Keratinocyte (primary cell): ENCODE measurements around the gene ITGB6. TPM values are rescaled to one million over a fixed set of nuclear protein-coding genes. Genes with fewer than 3 reads are reported as not detected.

Source experiments
- DNase-seq: peaks from one replicate; pipeline ENCODE4 v3.0.0-alpha.2; 2011; ENCODE audit warnings: low read depth, missing footprints, low spot score
- FAIRE-seq: peaks from 2 replicates; lab custom pipeline; 2011; peaks lifted over from hg19 to GRCh38; lab: Jason Lieb, UNC
- H2AFZ ChIP-seq: 2 replicates; pipeline ENCODE4 v1.6.0; 2012; ENCODE audit warnings: low read length, control low read depth, inconsistent platforms; ENCODE audit not compliant: control insufficient read depth
- H3K27ac ChIP-seq: 2 replicates; pipeline ENCODE4 v1.5.1; 2011; ENCODE audit warnings: low read length; ENCODE audit not compliant: control insufficient read depth, insufficient read depth
- H3K27me3 ChIP-seq: 3 replicates; pipeline ENCODE4 v1.6.0; 2011; ENCODE audit warnings: low read length; ENCODE audit not compliant: control insufficient read depth, insufficient read depth; ENCODE audit errors: extremely low read depth
- H3K36me3 ChIP-seq, 2 experiments: 2 replicates in 1 of 2; 3 replicates in 1 of 2; pipeline ENCODE4 v1.5.1; 2011; ENCODE audit warnings: low read length in 2 of 2, mild to moderate bottlenecking in 1 of 2; ENCODE audit not compliant: control insufficient read depth in 2 of 2, insufficient read depth in 2 of 2; ENCODE audit errors: extremely low read depth in 1 of 2
- H3K4me1 ChIP-seq: 3 replicates; pipeline ENCODE4 v1.5.1; 2011; ENCODE audit warnings: low read length; ENCODE audit not compliant: control insufficient read depth, insufficient read depth; ENCODE audit errors: extremely low read depth
- H3K4me2 ChIP-seq: 3 replicates; pipeline ENCODE4 v1.6.0; 2011; ENCODE audit warnings: low read depth, low read length; ENCODE audit not compliant: control insufficient read depth, insufficient read depth; ENCODE audit errors: extremely low read depth
- H3K4me3 ChIP-seq, 3 experiments: fragments of 200-600 bp in 1 of 3; sonication (generic) in 1 of 3; 2 replicates in 2 of 3; 3 replicates in 1 of 3; pipeline ENCODE4 v1.5.1; 2011 to 2016; ENCODE audit warnings: low read length in 3 of 3, mild to moderate bottlenecking in 3 of 3, control low read depth in 2 of 3, inconsistent platforms in 1 of 3, low read depth in 1 of 3, mixed read lengths in 1 of 3, mixed run types in 1 of 3, moderate library complexity in 1 of 3; ENCODE audit not compliant: control insufficient read depth in 2 of 3, insufficient read depth in 2 of 3; ENCODE audit errors: extremely low read depth in 1 of 3
- H3K79me2 ChIP-seq: 2 replicates; pipeline ENCODE4 v1.6.0; 2012; ENCODE audit warnings: low read length; ENCODE audit not compliant: control insufficient read depth, insufficient read depth
- H3K9ac ChIP-seq: 3 replicates; pipeline ENCODE4 v1.6.0; 2011; ENCODE audit warnings: low read length; ENCODE audit not compliant: control insufficient read depth, insufficient read depth; ENCODE audit errors: extremely low read depth
- H3K9me1 ChIP-seq: 3 replicates; pipeline ENCODE4 v1.6.0; 2011; ENCODE audit warnings: low read length; ENCODE audit not compliant: control insufficient read depth, insufficient read depth; ENCODE audit errors: extremely low read depth
- H3K9me3 ChIP-seq: 2 replicates; pipeline ENCODE4 v1.5.1; 2012; ENCODE audit warnings: low read depth, low read length; ENCODE audit not compliant: control insufficient read depth
- H4K20me1 ChIP-seq: 3 replicates; pipeline ENCODE4 v1.6.0; 2011; ENCODE audit warnings: low read length; ENCODE audit not compliant: control insufficient read depth, insufficient read depth; ENCODE audit errors: extremely low read depth
- EZH2 ChIP-seq: IDR thresholded peaks from one replicate; pipeline ENCODE4 v1.6.1; 2012; ENCODE audit warnings: inconsistent platforms, mild to moderate bottlenecking, low read length, moderate library complexity
- dilution Hi-C: fragments of 300-500 bp; cut with MboI; formaldehyde crosslinking; loops from one replicate; pipeline ENCODE4 v1.7.0; 2020; ENCODE audit warnings: low sequenced_read_pairs; ENCODE audit not compliant: extremely low pct_ligation_motif_present
- polyA plus RNA-seq, 5 experiments: library from polyadenylated mRNA; depleted of rRNA in 3 of 5; stranded (reverse) in 3 of 5; stranded (forward) in 1 of 5; unstranded in 1 of 5; fragments of >200 nt; gene quantifications; 1 replicate in 1 of 5; 2 replicates in 3 of 5; 3 replicates in 1 of 5; pipeline versions ENCODE4 v1.2.1 to v1.2.3, GENCODE V29; 2011 to 2012; ENCODE audit warnings: missing spikeins in 2 of 5, low read depth in 1 of 5, low replicate concordance in 1 of 5
- TF ChIP-seq, protein P1 (sequence below), 3 experiments: IDR thresholded peaks in 1 of 3; conservative IDR thresholded peaks in 1 of 3; optimal IDR thresholded peaks in 1 of 3; 2 replicates in 2 of 3; 3 replicates in 1 of 3; pipeline versions ENCODE3 to v1.5.1; 2011; ENCODE audit warnings: low read length in 3 of 3, mild to moderate bottlenecking in 3 of 3, moderate library complexity in 2 of 3, control low read depth in 1 of 3, inconsistent platforms in 1 of 3; ENCODE audit not compliant: insufficient read depth in 2 of 3; ENCODE audit errors: extremely low read depth in 1 of 3

ITGB6 gene
- polyA plus RNA-seq, 1 donor (not counting 4 experiments of a cell fraction or from before 2014, with no cell fraction given): 183 TPM

- Histone ChIP-seq H3K9me1 (no peaks in the 10 kb centered on the region), H3K9ac (no peak overlapping the region), H3K4me2 (no peak overlapping the region), H3K4me1 (peaks cover 13% of the 10 kb centered on the region), H4K20me1 (no peaks in the 10 kb centered on the region), H2AFZ (no peak overlapping the region), H3K27ac (no peak overlapping the region), H3K27me3 (no peaks in the 10 kb centered on the region), H3K79me2 (peaks cover 10% of the 10 kb centered on the region), H3K9me3 (no peaks in the 10 kb centered on the region), H3K4me3 (no peak overlapping the region), H3K36me3 (peaks cover 10 to 14% of the 10 kb centered on the region in 2 experiments)
- dilution Hi-C loops: no loop called here
- TF ChIP-seq EZH2: no peak
- TF ChIP-seq, protein P1, sequence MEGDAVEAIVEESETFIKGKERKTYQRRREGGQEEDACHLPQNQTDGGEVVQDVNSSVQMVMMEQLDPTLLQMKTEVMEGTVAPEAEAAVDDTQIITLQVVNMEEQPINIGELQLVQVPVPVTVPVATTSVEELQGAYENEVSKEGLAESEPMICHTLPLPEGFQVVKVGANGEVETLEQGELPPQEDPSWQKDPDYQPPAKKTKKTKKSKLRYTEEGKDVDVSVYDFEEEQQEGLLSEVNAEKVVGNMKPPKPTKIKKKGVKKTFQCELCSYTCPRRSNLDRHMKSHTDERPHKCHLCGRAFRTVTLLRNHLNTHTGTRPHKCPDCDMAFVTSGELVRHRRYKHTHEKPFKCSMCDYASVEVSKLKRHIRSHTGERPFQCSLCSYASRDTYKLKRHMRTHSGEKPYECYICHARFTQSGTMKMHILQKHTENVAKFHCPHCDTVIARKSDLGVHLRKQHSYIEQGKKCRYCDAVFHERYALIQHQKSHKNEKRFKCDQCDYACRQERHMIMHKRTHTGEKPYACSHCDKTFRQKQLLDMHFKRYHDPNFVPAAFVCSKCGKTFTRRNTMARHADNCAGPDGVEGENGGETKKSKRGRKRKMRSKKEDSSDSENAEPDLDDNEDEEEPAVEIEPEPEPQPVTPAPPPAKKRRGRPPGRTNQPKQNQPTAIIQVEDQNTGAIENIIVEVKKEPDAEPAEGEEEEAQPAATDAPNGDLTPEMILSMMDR (optimal IDR thresholded peaks at IDR 0.05 in 1 of 3, IDR thresholded peaks at IDR 0.05 in 1 of 3, conservative IDR thresholded peaks at IDR 0.05 in 1 of 3; ENCODE audit: extremely low read depth in 1 of 3, insufficient read depth in 2 of 3, low read length in 3 of 3): no peak
- DNase-seq (no peak), FAIRE-seq (no peak)
Observed at GRCh38 chr2:160138406-160138805, 61.7 kb downstream of the ITGB6 start.

DNA sequence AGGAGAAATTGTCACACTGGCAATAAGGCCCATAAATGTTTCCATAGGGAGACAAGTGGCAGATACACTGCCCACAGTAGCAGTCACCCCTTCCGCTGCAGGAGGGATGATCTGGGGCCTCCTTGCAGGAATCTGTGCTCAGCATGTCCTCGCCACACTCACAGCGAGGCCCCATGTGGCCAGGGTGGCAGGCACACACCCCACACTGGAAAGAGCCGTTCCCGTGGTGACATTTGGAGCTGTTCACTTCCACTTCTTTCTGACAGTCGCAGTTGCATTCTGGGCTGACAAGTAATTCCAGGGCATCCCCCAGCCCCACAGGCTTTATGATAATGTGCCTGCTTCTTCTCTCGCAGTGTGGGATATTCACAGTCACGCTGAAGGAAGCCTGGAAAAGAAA lies 62.6 kb downstream of the ITGB6 start:
- H3K27me3 ChIP-seq: no peaks in the 10 kb centered on the region
- no peaks in the 10 kb centered on the region for H4K20me1 ChIP-seq
- TF ChIP-seq, protein P1 (optimal IDR thresholded peaks at IDR 0.05 in 1 of 3, IDR thresholded peaks at IDR 0.05 in 1 of 3, conservative IDR thresholded peaks at IDR 0.05 in 1 of 3; ENCODE audit: extremely low read depth in 1 of 3, insufficient read depth in 2 of 3, low read length in 3 of 3): no peak
- no peak for TF ChIP-seq EZH2
- dilution Hi-C loops: no loop called here
- peaks cover 9% of the 10 kb centered on the region for H3K4me1 ChIP-seq
- no peaks in the 10 kb centered on the region for H3K9me1 ChIP-seq
- no peak for FAIRE-seq
- DNase-seq: no peak
- peaks cover 10% of the 10 kb centered on the region for H3K79me2 ChIP-seq
- no peak overlapping the region for H2AFZ ChIP-seq
- H3K4me3 ChIP-seq: no peak overlapping the region
- H3K36me3 ChIP-seq: peaks cover 10 to 14% of the 10 kb centered on the region in 2 experiments
- H3K27ac ChIP-seq: no peak overlapping the region
- H3K9me3 ChIP-seq: no peaks in the 10 kb centered on the region
- H3K9ac ChIP-seq: no peak overlapping the region
- no peak overlapping the region for H3K4me2 ChIP-seq
